Bronchial epithelial cell (primary cell): ENCODE measurements around the gene FRMPD1. TPM values are rescaled to one million over a fixed set of nuclear protein-coding genes. Genes with fewer than 3 reads are reported as not detected.
A peak's percentile ranks its signal among the peaks of the same experiment; 100 is the strongest.

Experiments
- DNase-seq: peaks from one replicate; pipeline ENCODE4 v3.0.0-alpha.2; 2010; ENCODE audit warnings: low read depth
- FAIRE-seq: peaks from 2 replicates; lab custom pipeline; 2011; peaks lifted over from hg19 to GRCh38; lab: Jason Lieb, UNC
- H3K27me3 ChIP-seq: 2 replicates; pipeline ENCODE4 v1.5.1; 2011; ENCODE audit warnings: low read length; ENCODE audit not compliant: control insufficient read depth, insufficient read depth
- H3K36me3 ChIP-seq: 2 replicates; pipeline ENCODE4 v1.5.1; 2011; ENCODE audit warnings: low read length; ENCODE audit not compliant: control insufficient read depth, insufficient read depth
- H3K4me3 ChIP-seq: 2 replicates; pipeline ENCODE4 v1.5.1; 2011; ENCODE audit warnings: mild to moderate bottlenecking, low read depth, low read length, control low read depth
- CTCF ChIP-seq: IDR thresholded peaks from 2 replicates; pipeline ENCODE4 v1.5.1; 2011; ENCODE audit warnings: mild to moderate bottlenecking, moderate library complexity, low read length, control low read depth, inconsistent platforms; ENCODE audit not compliant: insufficient read depth, severe bottlenecking
- total RNA-seq: library from RNA; depleted of rRNA; stranded (reverse); fragments of >200 nt; gene quantifications from 2 replicates; pipeline ENCODE4 v1.2.1, GENCODE V29; 2014

The FRMPD1 gene
- total RNA-seq, 1 donor from 2014 or later = not detected

- DNase-seq (no peak), FAIRE-seq (no peak)
- Histone ChIP-seq H3K4me3 (no peak overlapping the region), H3K36me3 (no peaks in the 10 kb centered on the region), H3K27me3 (peaks cover 3% of the 10 kb centered on the region)
- TF ChIP-seq CTCF = no peak
Measured at GRCh38 chr9:37619806-37620205, 30.9 kb upstream of the FRMPD1 start.

GRCh38 chr9:37620396-37620795, 30.4 kb upstream of the FRMPD1 start:
- no peak overlapping the region for H3K4me3 ChIP-seq

GRCh38 chr9:37621273-37622121, 29.3 kb upstream of the FRMPD1 start:
- no peak for DNase-seq
- H3K27me3 ChIP-seq = peaks cover 6% of the 10 kb centered on the region
- peak; percentile 70 for FAIRE-seq
- no peak overlapping the region for H3K4me3 ChIP-seq
- H3K36me3 ChIP-seq = no peaks in the 10 kb centered on the region
- TF ChIP-seq CTCF = no peak

More at GRCh38 chr9:37620396-37620795, 30.4 kb upstream of the FRMPD1 start:
- FAIRE-seq = no peak
- no peak for DNase-seq
- H3K27me3 ChIP-seq = peaks cover 3% of the 10 kb centered on the region
- H3K36me3 ChIP-seq = no peaks in the 10 kb centered on the region
- no peak for TF ChIP-seq CTCF

GRCh38 chr9:37622462-37622861, 28.3 kb upstream of the FRMPD1 start:
- no peak for TF ChIP-seq CTCF
- DNase-seq (no peak), FAIRE-seq (no peak)
- no peak overlapping the region for H3K4me3 ChIP-seq
- H3K27me3 ChIP-seq = peaks cover 6% of the 10 kb centered on the region
- no peaks in the 10 kb centered on the region for H3K36me3 ChIP-seq

- no peak for TF ChIP-seq CTCF
- FAIRE-seq = peak; percentile 60
- Histone ChIP-seq H3K36me3 (no peaks in the 10 kb centered on the region), H3K27me3 (peaks cover 6% of the 10 kb centered on the region), H3K4me3 (no peak overlapping the region)
- no peak for DNase-seq
Measured at GRCh38 chr9:37623267-37623666, 27.5 kb upstream of the FRMPD1 start.
